22Rv1 (cell line): ENCODE measurements around the gene CAPRIN1.

ENCODE experiments used
- ZFX ChIP-seq: fragments of 450-650 bp; IDR thresholded peaks from 2 replicates; pipeline ENCODE4 v1.6.1; 2017; ENCODE audit warnings: antibody characterized with exemption, borderline replicate concordance
- TF ChIP-seq, protein P1 (sequence below): fragments of 450-650 bp; IDR thresholded peaks from 2 replicates; pipeline ENCODE4 v1.5.1; 2017; ENCODE audit warnings: mild to moderate bottlenecking

DNA sequence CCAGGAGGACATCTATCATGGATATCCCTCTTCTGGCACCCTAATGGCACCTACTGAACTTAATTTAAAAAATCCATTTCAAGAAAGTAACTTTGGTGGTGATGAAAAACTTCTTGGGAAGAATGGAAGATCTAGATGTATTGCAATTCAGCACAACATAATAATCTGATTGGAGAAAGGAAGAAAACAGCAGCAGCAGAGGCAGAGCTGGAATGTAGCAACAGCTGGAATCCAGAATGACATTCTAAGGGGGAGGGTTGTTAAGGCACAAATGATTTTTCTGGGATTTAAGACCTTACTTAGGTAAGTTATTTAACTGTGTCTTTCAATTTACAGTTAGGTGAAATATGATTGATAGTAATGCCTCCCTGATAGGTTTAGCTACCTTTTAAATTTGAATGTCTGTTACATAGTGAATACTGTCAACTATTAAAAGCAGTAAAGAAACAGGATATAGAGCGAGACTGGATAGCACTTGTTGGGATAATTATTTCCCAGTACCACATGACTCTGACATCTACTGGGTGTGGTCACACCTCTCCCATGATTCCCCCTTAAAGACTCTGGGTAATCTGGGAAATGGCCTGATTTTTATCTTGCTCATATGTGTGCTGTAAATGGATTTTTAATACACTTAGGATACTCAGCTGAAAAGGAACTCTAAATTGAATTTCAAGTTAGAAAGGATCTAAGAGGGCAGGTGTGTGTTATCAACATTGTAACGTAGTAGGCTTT is 11.7 kb downstream of the CAPRIN1 start:
- TF ChIP-seq, protein P1, sequence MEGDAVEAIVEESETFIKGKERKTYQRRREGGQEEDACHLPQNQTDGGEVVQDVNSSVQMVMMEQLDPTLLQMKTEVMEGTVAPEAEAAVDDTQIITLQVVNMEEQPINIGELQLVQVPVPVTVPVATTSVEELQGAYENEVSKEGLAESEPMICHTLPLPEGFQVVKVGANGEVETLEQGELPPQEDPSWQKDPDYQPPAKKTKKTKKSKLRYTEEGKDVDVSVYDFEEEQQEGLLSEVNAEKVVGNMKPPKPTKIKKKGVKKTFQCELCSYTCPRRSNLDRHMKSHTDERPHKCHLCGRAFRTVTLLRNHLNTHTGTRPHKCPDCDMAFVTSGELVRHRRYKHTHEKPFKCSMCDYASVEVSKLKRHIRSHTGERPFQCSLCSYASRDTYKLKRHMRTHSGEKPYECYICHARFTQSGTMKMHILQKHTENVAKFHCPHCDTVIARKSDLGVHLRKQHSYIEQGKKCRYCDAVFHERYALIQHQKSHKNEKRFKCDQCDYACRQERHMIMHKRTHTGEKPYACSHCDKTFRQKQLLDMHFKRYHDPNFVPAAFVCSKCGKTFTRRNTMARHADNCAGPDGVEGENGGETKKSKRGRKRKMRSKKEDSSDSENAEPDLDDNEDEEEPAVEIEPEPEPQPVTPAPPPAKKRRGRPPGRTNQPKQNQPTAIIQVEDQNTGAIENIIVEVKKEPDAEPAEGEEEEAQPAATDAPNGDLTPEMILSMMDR = no peak
- TF ChIP-seq ZFX = no peak
